ENCODE data around the gene PGS1. TPM values are rescaled to one million over a fixed set of nuclear protein-coding genes. Genes with fewer than 3 reads are reported as not detected.

The PGS1 gene
- total RNA-seq, 1 donor from 2014 or later: 85.5 TPM

DNA sequence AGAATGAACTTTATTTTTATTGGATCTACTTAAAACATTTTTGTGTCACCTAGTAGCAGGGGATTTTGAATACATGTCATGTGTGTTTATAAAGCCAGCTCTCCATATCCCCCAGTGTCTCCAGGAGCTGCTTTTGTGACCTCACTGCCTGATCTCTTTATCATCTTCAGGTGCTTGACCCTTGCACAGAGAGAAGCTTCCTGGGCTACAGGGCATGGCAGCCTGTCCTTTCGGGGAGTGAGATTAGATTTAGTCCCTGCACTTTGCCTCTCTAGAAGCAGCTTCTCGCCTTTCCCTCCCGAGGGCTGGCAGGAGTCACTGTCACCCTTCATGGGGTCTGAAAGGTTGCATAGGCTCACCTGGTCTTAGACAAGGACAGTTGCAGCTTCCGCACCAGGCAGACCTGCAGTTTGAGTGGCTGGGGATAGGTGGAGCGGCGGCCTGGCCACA, 42.7 kb downstream of the PGS1 start:
- H3K4me1 Mint-ChIP-seq (ENCODE audit: unreplicated experiment): peaks cover 38% of the 10 kb centered on the region
- DNase-seq (ENCODE audit: low spot score): no peak
- peak overlapping the region; percentile 29 for H3K4me3 Mint-ChIP-seq (ENCODE audit: unreplicated experiment)
- peaks cover 11% of the 10 kb centered on the region for H3K27me3 Mint-ChIP-seq (ENCODE audit: unreplicated experiment)
- TF ChIP-seq, protein P1, sequence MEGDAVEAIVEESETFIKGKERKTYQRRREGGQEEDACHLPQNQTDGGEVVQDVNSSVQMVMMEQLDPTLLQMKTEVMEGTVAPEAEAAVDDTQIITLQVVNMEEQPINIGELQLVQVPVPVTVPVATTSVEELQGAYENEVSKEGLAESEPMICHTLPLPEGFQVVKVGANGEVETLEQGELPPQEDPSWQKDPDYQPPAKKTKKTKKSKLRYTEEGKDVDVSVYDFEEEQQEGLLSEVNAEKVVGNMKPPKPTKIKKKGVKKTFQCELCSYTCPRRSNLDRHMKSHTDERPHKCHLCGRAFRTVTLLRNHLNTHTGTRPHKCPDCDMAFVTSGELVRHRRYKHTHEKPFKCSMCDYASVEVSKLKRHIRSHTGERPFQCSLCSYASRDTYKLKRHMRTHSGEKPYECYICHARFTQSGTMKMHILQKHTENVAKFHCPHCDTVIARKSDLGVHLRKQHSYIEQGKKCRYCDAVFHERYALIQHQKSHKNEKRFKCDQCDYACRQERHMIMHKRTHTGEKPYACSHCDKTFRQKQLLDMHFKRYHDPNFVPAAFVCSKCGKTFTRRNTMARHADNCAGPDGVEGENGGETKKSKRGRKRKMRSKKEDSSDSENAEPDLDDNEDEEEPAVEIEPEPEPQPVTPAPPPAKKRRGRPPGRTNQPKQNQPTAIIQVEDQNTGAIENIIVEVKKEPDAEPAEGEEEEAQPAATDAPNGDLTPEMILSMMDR (IDR thresholded peaks at IDR 0.05; ENCODE audit: unreplicated experiment): no peak
- H3K36me3 Mint-ChIP-seq (ENCODE audit: low read depth, unreplicated experiment): peaks cover 26% of the 10 kb centered on the region
- no peak overlapping the region for H3K27ac Mint-ChIP-seq (ENCODE audit: unreplicated experiment)
- no peaks in the 10 kb centered on the region for H3K9me3 Mint-ChIP-seq (ENCODE audit: unreplicated experiment)

DNA sequence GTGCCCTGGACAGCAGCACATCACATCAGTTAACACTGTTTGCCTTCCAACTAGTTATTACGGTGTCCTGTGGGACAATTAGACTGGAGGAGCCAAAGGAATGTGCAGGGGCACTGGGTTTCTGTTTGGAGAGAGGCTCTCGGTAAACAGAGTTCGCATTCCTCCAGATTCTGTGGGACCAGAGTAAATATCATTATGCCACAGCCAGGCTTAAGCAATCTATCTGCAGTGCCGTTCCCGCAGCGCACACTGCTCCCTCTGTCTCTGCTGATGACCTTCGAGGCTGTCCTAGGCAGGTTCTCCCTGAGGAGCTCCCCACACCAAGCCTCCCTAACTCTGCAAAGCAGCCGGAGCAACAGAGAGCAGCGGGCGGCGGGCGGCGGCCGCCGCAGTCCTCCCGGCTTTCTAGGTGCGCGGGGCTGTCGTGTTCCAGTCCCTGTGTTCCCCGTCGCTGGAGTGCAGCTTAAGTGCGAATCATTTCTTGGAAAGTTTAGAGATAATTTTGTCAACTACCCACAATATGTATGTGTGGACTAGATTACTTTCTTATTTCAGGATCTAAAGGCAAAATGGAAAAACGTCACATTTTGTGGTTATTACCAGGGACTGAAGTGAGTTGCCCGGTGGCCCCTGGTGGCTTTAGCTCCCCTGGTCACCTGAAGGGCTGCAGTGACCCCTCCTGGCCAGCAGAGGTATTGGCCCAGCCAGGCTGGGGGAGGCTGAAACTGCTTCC, 43.3 kb downstream of the PGS1 start:
- Mint-ChIP-seq H3K9me3 (ENCODE audit: unreplicated experiment) (no peaks in the 10 kb centered on the region), H3K27me3 (ENCODE audit: unreplicated experiment) (peaks cover 11% of the 10 kb centered on the region), H3K4me3 (ENCODE audit: unreplicated experiment) (no peak overlapping the region), H3K27ac (ENCODE audit: unreplicated experiment) (peak overlapping the region; percentile 77), H3K36me3 (ENCODE audit: low read depth, unreplicated experiment) (peaks cover 26% of the 10 kb centered on the region), H3K4me1 (ENCODE audit: unreplicated experiment) (peaks cover 33% of the 10 kb centered on the region)
- DNase-seq (ENCODE audit: low spot score): peak; percentile 86
- TF ChIP-seq, protein P1 (IDR thresholded peaks at IDR 0.05; ENCODE audit: unreplicated experiment): peak; percentile 95

- DNase-seq (ENCODE audit: low spot score): no peak
- Mint-ChIP-seq H3K36me3 (ENCODE audit: low read depth, unreplicated experiment) (peaks cover 25% of the 10 kb centered on the region), H3K9me3 (ENCODE audit: unreplicated experiment) (no peaks in the 10 kb centered on the region), H3K4me1 (ENCODE audit: unreplicated experiment) (peaks cover 28% of the 10 kb centered on the region), H3K27ac (ENCODE audit: unreplicated experiment) (peak overlapping the region; percentile 77), H3K27me3 (ENCODE audit: unreplicated experiment) (peaks cover 11% of the 10 kb centered on the region), H3K4me3 (ENCODE audit: unreplicated experiment) (peak overlapping the region; percentile 42)
- TF ChIP-seq, protein P1 (IDR thresholded peaks at IDR 0.05; ENCODE audit: unreplicated experiment): peak; percentile 45
Measured at GRCh38 chr17:78422267-78422605, 43.8 kb downstream of the PGS1 start.

GRCh38 chr17:78422872-78423588, 44.6 kb downstream of the PGS1 start:
- H3K4me1 Mint-ChIP-seq (ENCODE audit: unreplicated experiment): peaks cover 23% of the 10 kb centered on the region
- H3K27ac Mint-ChIP-seq (ENCODE audit: unreplicated experiment): no peak overlapping the region
- TF ChIP-seq, protein P1 (IDR thresholded peaks at IDR 0.05; ENCODE audit: unreplicated experiment): no peak
- peaks cover 11% of the 10 kb centered on the region for H3K27me3 Mint-ChIP-seq (ENCODE audit: unreplicated experiment)
- H3K9me3 Mint-ChIP-seq (ENCODE audit: unreplicated experiment): no peaks in the 10 kb centered on the region
- H3K36me3 Mint-ChIP-seq (ENCODE audit: low read depth, unreplicated experiment): peaks cover 28% of the 10 kb centered on the region
- no peak for DNase-seq (ENCODE audit: low spot score)
- peak overlapping the region; percentile 37 for H3K4me3 Mint-ChIP-seq (ENCODE audit: unreplicated experiment)

All from endothelial cell (in vitro differentiated cells).